ENCODE measurements around the gene SOX4. TPM values are rescaled to one million over a fixed set of nuclear protein-coding genes. Genes with fewer than 3 reads are reported as not detected.

SOX4 gene
- total RNA-seq, 1 donor from 2014 or later = 113 TPM

GRCh38 chr6:21593927-21594415, 420 bp downstream of the SOX4 start:
- no peak for DNase-seq (ENCODE audit: low read depth)

GRCh38 chr6:21594416-21595281, 1.1 kb downstream of the SOX4 start:
- peak; percentile 39 for DNase-seq (ENCODE audit: low read depth)

DNA sequence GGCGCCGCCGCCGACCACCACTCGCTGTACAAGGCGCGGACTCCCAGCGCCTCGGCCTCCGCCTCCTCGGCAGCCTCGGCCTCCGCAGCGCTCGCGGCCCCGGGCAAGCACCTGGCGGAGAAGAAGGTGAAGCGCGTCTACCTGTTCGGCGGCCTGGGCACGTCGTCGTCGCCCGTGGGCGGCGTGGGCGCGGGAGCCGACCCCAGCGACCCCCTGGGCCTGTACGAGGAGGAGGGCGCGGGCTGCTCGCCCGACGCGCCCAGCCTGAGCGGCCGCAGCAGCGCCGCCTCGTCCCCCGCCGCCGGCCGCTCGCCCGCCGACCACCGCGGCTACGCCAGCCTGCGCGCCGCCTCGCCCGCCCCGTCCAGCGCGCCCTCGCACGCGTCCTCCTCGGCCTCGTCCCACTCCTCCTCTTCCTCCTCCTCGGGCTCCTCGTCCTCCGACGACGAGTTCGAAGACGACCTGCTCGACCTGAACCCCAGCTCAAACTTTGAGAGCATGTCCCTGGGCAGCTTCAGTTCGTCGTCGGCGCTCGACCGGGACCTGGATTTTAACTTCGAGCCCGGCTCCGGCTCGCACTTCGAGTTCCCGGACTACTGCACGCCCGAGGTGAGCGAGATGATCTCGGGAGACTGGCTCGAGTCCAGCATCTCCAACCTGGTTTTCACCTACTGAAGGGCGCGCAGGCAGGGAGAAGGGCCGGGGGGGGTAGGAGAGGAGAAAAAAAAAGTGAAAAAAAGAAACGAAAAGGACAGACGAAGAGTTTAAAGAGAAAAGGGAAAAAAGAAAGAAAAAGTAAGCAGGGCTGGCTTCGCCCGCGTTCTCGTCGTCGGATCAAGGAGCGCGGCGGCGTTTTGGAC, 2.0 kb downstream of the SOX4 start:
- DNase-seq (ENCODE audit: low read depth) = no peak

DNA sequence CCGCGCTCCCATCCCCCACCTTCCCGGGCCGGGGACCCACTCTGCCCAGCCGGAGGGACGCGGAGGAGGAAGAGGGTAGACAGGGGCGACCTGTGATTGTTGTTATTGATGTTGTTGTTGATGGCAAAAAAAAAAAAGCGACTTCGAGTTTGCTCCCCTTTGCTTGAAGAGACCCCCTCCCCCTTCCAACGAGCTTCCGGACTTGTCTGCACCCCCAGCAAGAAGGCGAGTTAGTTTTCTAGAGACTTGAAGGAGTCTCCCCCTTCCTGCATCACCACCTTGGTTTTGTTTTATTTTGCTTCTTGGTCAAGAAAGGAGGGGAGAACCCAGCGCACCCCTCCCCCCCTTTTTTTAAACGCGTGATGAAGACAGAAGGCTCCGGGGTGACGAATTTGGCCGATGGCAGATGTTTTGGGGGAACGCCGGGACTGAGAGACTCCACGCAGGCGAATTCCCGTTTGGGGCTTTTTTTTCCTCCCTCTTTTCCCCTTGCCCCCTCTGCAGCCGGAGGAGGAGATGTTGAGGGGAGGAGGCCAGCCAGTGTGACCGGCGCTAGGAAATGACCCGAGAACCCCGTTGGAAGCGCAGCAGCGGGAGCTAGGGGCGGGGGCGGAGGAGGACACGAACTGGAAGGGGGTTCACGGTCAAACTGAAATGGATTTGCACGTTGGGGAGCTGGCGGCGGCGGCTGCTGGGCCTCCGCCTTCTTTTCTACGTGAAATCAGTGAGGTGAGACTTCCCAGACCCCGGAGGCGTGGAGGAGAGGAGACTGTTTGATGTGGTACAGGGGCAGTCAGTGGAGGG, 2.8 kb downstream of the SOX4 start:
- DNase-seq (ENCODE audit: low read depth) = no peak

GRCh38 chr6:21596949-21597682, 3.6 kb downstream of the SOX4 start:
- peak; percentile 82 for DNase-seq (ENCODE audit: low read depth)

GRCh38 chr6:21597801-21598673, 4.5 kb downstream of the SOX4 start:
- DNase-seq (ENCODE audit: low read depth) = no peak

DNA sequence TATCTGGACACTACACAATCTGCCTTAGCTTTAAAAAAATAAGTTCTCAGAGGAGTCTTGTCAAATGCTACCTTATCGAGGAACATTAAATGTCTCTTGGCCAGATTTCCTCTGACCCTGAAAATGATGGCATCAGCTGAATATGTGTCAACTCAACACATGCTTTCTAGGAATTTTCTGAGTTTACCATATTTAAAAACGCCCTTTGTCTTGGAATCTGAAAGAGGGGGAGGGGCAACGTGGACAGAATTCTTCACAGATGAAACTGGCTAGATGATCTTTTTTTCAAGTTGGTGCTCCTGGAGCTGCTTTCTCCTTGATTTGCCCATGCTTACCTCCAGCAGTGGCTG, 5.1 kb downstream of the SOX4 start:
- DNase-seq (ENCODE audit: low read depth) = no peak

DNA sequence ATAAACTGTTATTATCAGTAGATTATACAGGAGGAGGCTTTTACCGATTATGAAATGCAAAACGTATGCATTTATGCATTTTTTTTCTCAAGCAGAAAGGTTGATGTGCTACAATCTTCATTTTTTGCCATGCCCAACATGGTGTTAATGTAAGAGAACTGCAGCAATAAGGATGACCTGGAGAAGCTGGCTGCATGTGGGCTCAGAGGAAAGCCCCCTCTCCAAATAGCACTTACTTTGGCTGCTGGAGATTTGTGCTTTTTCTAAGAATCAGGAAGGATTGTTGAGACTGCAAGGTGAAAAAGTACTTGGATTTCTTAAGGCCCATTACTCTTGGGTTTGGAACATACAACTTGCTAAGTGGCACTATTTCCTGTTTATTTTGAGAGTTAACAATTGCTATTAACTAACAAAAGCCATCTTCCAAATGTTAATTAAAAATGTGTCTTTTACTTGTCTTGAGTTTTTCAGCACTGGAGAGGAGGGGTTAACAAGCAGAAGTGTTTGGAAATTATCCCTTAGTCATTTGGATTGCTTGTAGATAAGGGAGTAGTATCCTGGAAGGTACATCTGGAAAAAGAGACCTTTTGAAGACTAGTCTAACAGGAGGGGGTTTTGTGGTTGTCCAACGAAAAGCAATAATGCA, 5.6 kb downstream of the SOX4 start:
- no peak for DNase-seq (ENCODE audit: low read depth)

DNA sequence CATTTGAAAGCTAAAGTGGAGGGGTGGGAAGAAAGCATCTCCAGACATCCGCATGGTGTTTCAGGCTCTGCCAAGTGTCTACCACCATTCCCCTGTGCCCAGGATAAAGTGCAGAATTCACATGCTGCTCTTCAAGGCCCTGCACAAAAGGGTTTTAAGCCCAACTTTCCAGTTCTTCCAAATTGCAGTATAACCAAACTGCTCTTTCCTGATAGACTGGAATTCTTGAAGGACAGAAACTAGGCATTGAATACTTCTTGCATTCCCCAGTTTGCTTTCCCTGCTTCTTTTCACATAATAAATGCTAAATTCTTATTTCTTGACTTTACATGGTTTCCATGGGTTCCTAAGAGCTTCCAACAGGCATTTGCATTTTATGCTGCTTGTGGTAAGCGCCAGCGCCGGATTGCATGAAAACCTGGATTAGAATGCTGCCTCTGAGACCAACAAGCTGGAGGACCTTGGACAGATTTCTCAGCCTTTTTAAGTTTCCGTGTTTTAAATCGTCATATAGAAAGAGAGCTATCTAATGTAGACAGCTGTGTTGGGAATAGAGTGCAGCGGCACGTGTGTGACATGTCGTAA, 7.9 kb downstream of the SOX4 start:
- no peak for DNase-seq (ENCODE audit: low read depth)

DNA sequence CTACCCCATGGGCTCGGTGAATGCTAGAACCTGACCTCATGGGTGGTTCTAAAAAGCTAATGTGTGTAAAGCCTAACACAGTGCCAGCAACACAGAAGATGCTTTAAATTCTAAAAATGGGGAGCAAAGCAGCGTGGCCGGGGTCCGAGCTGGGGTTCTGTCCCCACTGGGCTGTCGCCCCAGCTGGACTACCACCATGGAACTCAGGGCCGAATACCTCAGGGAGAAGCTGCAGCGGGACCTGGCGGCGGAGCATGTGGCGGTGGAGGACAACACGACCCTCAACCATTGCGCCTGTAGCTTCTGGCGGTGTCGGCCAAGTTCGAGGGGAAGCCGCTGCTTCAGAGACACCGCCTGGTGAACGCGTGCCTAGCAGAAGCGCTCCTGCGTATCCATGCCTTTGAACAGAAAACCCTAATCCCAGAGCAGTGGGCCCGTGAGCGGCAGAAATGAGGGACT, 8.4 kb downstream of the SOX4 start:
- DNase-seq (ENCODE audit: low read depth) = no peak

DNA sequence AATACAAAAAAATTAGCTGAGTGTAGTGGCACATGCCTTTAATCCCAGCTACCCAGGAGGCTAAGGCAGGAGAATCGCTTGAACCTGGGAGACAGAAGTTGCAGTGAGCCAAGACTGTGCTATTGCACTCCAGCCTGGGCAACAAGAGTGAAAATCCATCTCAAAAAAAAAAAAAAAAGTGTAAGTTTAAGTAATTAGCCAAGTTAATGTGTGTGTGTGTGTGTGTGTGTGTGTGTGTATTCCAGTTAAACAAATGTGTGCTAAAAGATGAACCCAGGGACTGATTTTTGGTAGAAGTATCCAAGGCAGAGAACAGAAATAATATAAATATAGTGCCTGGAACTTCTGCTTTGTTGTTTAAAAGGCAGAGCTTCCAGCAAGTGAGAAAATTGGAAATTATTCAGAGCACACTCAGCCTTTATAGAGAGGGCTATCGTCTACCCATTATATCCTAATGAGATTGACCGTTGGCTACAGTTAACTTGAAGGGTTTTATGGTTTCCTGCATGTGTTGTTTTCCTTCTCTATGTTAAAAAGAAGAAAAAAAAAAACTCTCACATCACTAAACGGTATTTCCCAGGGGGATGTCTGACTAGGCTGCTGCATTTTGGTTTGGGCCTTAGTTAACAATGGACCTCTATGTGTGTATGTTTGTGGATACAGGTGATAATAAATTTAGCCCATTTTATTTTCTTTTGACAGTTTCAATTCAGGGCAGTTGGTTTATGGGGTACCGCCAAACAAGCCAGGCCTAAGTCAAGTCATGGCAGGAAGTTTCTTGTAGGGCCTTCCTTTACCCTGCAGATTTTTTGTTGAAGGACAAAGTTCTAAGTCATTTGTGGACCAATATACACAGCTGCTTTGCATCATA, 9.8 kb downstream of the SOX4 start:
- DNase-seq (ENCODE audit: low read depth) = no peak

GRCh38 chr6:21604081-21604480, 10.5 kb downstream of the SOX4 start:
- no peak for DNase-seq (ENCODE audit: low read depth)

DNA sequence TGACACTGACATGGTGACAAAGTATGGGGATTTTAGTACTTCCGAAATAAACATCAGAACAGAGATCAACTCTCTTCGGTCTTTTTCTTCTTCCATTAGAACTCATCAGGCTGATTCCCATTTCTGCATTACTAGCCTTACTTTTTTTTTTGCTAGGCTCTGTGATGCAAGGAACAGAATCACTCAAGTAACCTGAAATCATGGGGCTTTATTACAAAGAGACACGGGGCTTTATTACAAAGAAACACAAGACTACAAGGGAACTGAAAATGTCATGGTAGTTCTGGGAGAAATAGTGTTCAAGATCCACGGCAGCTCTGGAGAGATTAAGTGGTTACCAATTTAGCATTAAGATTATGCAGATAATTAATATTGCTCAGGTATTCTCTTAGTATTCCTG, 11.6 kb downstream of the SOX4 start:
- no peak for DNase-seq (ENCODE audit: low read depth)

GRCh38 chr6:21608601-21609000, 15.1 kb downstream of the SOX4 start:
- no peak for DNase-seq (ENCODE audit: low read depth)

DNA sequence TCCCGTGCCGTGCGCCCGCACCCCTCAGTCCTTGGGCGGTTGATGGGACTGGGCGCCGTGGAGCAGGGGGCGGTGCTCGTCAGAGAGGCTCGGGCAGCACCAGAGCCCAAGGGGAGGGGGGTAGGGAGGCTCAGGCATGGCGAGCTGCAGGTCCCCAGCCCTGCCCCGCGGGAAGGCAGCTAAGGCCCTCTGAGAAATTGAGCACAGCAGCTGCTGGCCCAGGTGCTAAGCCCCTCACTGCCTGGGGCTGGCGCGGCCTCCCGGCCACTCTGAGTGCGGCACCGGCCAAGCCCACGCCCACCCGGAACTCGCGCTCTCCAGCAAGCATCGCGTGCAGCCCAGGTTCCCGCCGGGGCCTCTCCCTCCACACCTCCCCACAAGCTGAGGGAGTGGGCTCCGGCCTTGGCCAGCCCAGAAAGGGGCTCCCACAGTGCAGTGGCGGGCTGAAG, 16.4 kb downstream of the SOX4 start:
- no peak for DNase-seq (ENCODE audit: low read depth)

GRCh38 chr6:21610341-21610740, 16.8 kb downstream of the SOX4 start:
- no peak for DNase-seq (ENCODE audit: low read depth)

DNA sequence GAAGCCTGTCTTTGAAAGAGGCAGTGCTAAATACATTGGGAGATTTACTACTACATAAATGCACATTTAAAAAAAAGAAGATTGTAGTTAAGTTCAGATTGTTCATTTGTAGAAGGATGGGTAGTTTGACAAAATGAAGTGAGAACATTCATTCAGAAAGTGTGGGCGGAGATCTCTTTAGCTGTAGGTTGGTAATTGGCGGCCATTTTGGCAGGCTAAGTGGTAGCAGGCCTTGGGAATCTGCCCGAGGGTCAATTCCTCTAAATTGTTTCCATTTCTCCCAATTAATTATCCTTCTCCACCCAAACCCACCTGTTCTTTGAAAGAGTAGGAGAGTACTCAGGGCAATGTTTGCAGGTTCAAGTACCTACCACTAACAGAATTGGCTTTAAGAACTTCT, 17.9 kb downstream of the SOX4 start:
- DNase-seq (ENCODE audit: low read depth) = no peak

DNA sequence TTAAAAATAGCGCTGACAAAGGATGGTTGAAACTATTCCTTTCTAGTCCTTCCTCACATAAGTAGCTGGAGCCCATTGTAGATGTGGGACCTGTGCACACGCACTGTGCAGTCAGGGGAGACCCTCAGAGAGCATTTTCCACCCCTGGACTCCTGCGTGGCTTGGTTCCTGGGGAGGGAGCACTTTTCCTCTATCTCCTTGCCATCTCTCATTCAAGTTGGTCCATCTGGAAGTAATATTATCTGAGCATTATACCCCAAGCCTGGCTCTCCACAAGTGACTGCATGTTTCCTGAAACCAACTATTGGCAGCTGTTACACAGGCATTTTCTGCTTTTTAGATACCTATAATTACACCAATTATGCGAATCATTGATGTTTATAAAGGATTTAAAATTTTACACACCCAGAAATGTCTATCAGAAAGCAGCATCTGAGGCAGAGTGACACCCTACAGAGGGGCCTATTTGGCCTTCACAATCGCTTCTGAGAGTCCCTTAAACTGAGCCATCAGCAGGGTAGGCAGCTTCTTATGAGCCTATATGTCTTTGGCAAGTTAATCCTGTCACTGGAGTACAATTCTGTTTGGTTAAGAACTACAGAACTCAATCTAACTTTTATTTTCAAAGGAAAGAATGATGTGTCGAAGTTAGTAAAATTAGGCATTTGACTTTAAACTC, 18.7 kb downstream of the SOX4 start:
- DNase-seq (ENCODE audit: low read depth) = no peak
